Measurements from ENCODE around the gene DAPK2.

GRCh38 chr15:64038878-64039610, 7.2 kb downstream of the DAPK2 start:
- TF ChIP-seq EZH2phosphoT487 (IDR thresholded peaks at IDR 0.05; ENCODE audit: insufficient read depth, low read depth) (no peak), EZH2 (IDR thresholded peaks at IDR 0.05; ENCODE audit: insufficient read depth, poor library complexity, severe bottlenecking) (no peak)

All from GM23248 (cell line).